Upper lobe of right lung (tissue), 1 donor: Measurements from ENCODE around the gene EVX2. TPM values are rescaled to one million over a fixed set of nuclear protein-coding genes. Genes with fewer than 3 reads are reported as not detected.

ENCODE experiments used
- ATAC-seq: fragments of 200-7000 bp; cut with Tn5 transposase; one replicate; pipeline ENCODE4 v1.9.1; 2020; ENCODE audit warnings: mild to moderate bottlenecking, moderate library complexity
- DNase-seq: peaks from one replicate; pipeline ENCODE4 v3.0.0-alpha.2; 2020
- H3K27ac ChIP-seq: fragments of 200-600 bp; one replicate; pipeline ENCODE4 v1.8.0; 2022
- H3K27me3 ChIP-seq: fragments of 200-600 bp; one replicate; pipeline ENCODE4 v1.8.0; 2022; ENCODE audit warnings: mild to moderate bottlenecking
- H3K36me3 ChIP-seq: fragments of 200-600 bp; one replicate; pipeline ENCODE4 v1.8.0; 2022
- H3K4me1 ChIP-seq: fragments of 200-600 bp; one replicate; pipeline ENCODE4 v1.8.0; 2022
- H3K4me3 ChIP-seq: fragments of 200-600 bp; one replicate; pipeline ENCODE4 v1.8.0; 2022; ENCODE audit warnings: mild to moderate bottlenecking
- H3K9me3 ChIP-seq: fragments of 200-600 bp; one replicate; pipeline ENCODE4 v1.8.0; 2022
- intact Hi-C: fragments of 100-400 bp; cut with DNase I; formaldehyde crosslinking; loops from one replicate; pipeline ENCODE4 v1.11.0; 2022
- total RNA-seq: library from RNA; stranded (reverse); fragmentation: NEBNext Ultra II Directional; extraction: Animal tissue kit (Norgen Biotek cat#: 25700); gene quantifications from one replicate; pipeline ENCODE4 v1.2.1, GENCODE V29; 2021
- TF ChIP-seq, protein P1 (sequence below): fragments of 200-600 bp; IDR thresholded peaks from one replicate; pipeline ENCODE4 v1.8.0; 2022; ENCODE audit warnings: antibody characterized with exemption
- donor health status: DM: no; HTN: yes; CAD: no; lungs with severe emphysema.

EVX2 gene
- total RNA-seq, 1 donor from 2014 or later, result not detected

- peaks cover 96% of the 10 kb centered on the region for H3K27me3 ChIP-seq
- peak; percentile 24 for ATAC-seq
- H3K4me3 ChIP-seq, result peak overlapping the region; percentile 26
- TF ChIP-seq, protein P1, sequence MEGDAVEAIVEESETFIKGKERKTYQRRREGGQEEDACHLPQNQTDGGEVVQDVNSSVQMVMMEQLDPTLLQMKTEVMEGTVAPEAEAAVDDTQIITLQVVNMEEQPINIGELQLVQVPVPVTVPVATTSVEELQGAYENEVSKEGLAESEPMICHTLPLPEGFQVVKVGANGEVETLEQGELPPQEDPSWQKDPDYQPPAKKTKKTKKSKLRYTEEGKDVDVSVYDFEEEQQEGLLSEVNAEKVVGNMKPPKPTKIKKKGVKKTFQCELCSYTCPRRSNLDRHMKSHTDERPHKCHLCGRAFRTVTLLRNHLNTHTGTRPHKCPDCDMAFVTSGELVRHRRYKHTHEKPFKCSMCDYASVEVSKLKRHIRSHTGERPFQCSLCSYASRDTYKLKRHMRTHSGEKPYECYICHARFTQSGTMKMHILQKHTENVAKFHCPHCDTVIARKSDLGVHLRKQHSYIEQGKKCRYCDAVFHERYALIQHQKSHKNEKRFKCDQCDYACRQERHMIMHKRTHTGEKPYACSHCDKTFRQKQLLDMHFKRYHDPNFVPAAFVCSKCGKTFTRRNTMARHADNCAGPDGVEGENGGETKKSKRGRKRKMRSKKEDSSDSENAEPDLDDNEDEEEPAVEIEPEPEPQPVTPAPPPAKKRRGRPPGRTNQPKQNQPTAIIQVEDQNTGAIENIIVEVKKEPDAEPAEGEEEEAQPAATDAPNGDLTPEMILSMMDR, result no peak
- intact Hi-C loops, result loop anchor here (10.0 kb wide), 2 partner anchors 324 to 424 kb away; no protein-coding TSS in a partner anchor
- H3K4me1 ChIP-seq, result peaks cover 4% of the 10 kb centered on the region
- no peaks in the 10 kb centered on the region for H3K9me3 ChIP-seq
- H3K36me3 ChIP-seq, result no peaks in the 10 kb centered on the region
- DNase-seq, result peak; percentile 60
- H3K27ac ChIP-seq, result no peak overlapping the region
Measured at GRCh38 chr2:176130147-176130956, 46.6 kb upstream of the EVX2 start.

GRCh38 chr2:176129813-176130146, 46.0 kb upstream of the EVX2 start:
- Histone ChIP-seq H3K36me3 (no peaks in the 10 kb centered on the region), H3K4me1 (peaks cover 4% of the 10 kb centered on the region), H3K27me3 (peaks cover 96% of the 10 kb centered on the region), H3K9me3 (no peaks in the 10 kb centered on the region), H3K27ac (no peak overlapping the region), H3K4me3 (peak overlapping the region; percentile 10)
- intact Hi-C loops, result loop anchor here (5.0 to 10.0 kb wide), 3 partner anchors 325 to 508 kb away; no protein-coding TSS in a partner anchor
- ATAC-seq, result no peak
- TF ChIP-seq, protein P1, result no peak
- no peak for DNase-seq

GRCh38 chr2:176128982-176129796, 45.4 kb upstream of the EVX2 start, which contains the start of gene HOXD8:
TSS of gene HOXD8 (plus strand) at chr2:176129705. CDS start at chr2:176130367, 662 bp downstream.
- Histone ChIP-seq H3K36me3 (no peaks in the 10 kb centered on the region), H3K27me3 (peaks cover 96% of the 10 kb centered on the region), H3K4me3 (peak within 1 kb of the TSS; percentile 26), H3K4me1 (peaks cover 4% of the 10 kb centered on the region), H3K27ac (no peak within 1 kb of the TSS), H3K9me3 (no peaks in the 10 kb centered on the region)
- TF ChIP-seq, protein P1, result no peak
- peak; percentile 36 for ATAC-seq
- intact Hi-C loops, result loop anchor here (5.0 kb wide), 1 partner anchor 508 kb away; no protein-coding TSS in a partner anchor
- DNase-seq, result peak; percentile 57

DNA sequence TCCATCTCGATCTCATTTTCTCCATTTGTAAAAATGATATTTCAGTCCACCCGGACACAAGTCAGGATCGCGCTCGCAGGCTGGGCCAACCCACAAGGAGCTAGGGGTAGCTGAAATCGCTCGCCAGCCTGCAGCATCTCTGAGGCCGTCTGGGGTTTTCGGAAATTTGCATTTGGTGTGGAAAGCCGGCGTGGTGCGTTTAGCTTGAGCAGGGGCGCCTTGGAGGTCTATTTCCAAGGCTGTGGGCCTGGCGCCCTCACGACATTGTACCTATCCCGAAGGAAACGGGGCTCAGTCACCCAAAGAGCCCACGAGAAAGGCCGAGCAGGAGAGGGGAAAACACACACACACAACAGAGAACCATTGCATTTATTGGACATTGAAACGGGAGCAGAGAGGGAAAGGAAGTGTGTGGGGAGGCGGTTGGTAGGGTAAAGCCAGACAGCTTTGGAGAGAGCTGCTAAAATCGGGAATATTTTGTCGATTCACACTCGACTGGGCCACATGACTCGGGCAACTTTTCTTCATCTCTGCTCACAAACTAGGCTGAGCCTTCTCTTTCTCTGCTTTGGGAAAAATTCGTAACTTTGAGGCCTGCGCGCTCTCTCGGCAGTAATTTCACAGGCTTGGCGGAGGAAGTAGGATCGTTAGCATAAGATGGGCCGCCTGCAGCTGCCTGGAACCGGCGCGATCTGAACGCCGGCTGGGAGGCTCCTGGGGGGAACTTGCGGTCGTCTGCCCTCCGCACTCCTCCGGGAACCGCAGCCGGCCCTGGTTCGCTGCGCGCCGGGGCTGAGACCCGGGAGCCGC, 44.6 kb upstream of the EVX2 start:
- H3K9me3 ChIP-seq, result no peaks in the 10 kb centered on the region
- peaks cover 5% of the 10 kb centered on the region for H3K4me1 ChIP-seq
- no peak for DNase-seq
- H3K4me3 ChIP-seq, result peak overlapping the region; percentile 10
- H3K27me3 ChIP-seq, result peaks cover 96% of the 10 kb centered on the region
- no peak overlapping the region for H3K27ac ChIP-seq
- intact Hi-C loops, result loop anchor here (5.0 kb wide), 1 partner anchor 509 kb away; no protein-coding TSS in a partner anchor
- no peak for ATAC-seq
- TF ChIP-seq, protein P1, result no peak
- H3K36me3 ChIP-seq, result no peaks in the 10 kb centered on the region

DNA sequence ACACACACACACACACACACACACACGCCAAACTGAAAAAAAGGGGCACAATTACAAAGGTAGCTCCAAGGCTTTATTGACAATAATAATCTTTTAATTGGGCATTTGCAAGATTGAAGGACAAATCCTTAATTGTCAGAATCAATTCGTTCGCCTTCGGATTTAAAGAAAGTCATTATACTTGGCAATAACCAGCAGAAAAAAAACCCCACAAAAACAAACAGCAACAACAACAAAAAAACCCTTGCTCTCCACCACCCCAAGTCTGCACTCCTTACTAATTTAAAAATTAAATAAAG, 44.0 kb upstream of the EVX2 start:
- no peak overlapping the region for H3K4me3 ChIP-seq
- intact Hi-C loops, result loop anchor here (5.0 kb wide), 1 partner anchor 510 kb away; no protein-coding TSS in a partner anchor

More for the DNA sequence above, 44.0 kb upstream of the EVX2 start:
- no peak overlapping the region for H3K27ac ChIP-seq
- peaks cover 96% of the 10 kb centered on the region for H3K27me3 ChIP-seq
- no peaks in the 10 kb centered on the region for H3K9me3 ChIP-seq
- no peak for DNase-seq
- TF ChIP-seq, protein P1, result no peak
- no peak for ATAC-seq
- H3K4me1 ChIP-seq, result peaks cover 11% of the 10 kb centered on the region
- no peaks in the 10 kb centered on the region for H3K36me3 ChIP-seq
